Eye (tissue), 1 donor: ENCODE results near the gene PLEKHB1.

Experiments used
- DNase-seq: peaks from one replicate; pipeline ENCODE4 v3.0.0-alpha.2; 2015

Gene PLEKHB1

DNA sequence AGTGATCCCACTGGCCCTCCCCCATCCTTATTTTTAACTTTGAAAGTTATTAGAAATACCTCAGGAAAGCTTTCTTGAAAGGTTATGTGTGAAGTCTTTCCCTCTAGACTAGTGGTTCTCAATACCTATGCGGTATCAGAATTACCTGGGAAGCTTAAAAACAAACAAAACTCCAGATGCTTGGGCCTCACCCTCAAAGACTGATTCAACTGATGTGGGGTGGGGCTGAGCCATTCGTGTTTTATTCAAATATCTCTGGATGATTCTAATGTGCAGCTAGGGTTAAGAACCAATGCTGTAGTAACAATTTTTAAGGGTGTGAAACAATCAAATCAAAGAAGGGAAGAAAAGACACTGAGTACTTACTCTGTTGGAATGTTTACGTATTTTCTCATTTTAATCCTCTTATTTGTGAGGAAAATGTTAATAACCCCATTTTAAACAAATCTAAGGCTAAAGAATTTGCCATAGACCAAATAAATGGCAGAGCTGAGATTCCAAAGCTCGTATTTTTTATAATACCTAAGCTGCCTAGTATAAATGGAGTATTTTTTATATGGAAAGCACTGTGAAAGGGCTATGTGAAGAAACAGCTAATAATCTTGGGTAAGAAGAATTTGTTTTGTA, 47.6 kb downstream of the PLEKHB1 start:
- no peak for DNase-seq

DNA sequence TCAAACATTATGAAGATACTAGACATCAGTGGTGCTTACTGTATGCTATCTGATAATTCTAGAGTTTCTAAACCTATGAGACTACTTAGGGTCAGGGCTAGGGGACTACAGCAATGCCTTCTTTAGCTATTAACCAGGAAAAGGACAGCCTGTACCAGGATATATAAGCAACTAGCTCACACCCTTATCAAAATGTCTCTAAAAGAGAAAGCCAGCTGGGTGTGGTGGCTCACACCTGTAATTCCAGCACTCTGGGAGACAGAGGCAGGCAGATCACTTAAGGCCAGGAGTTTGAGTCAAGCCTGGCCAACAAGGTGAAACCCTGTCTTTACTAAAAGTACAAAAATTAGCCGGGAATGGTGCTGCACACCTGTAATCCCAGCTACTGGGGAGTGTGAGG, 58.7 kb downstream of the PLEKHB1 start:
- DNase-seq = no peak

GRCh38 chr11:73710964-73711363, 64.6 kb downstream of the PLEKHB1 start:
- no peak for DNase-seq
